Motor neuron (in vitro differentiated cells): ENCODE data around the gene ARHGAP4. TPM values are rescaled to one million over a fixed set of nuclear protein-coding genes. Genes with fewer than 3 reads are reported as not detected.

Source experiments
- ATAC-seq, 8 experiments: fragments of 200-7000 bp; cut with Tn5 transposase; replicated peaks in 6 of 8; 2 replicates each; pipeline ENCODE4 v1.8.0; 2021; ENCODE audit warnings: mild to moderate bottlenecking in 8 of 8, moderate library complexity in 8 of 8
- H3K27ac ChIP-seq, 2 donors: fragments of 250-450 bp; sonication (Bioruptor Pico); 2 replicates each; pipeline ENCODE4 v1.9.0; 2021; ENCODE audit warnings: antibody characterized with exemption in 2 of 2, mild to moderate bottlenecking in 2 of 2, moderate library complexity in 1 of 2
- H3K4me1 ChIP-seq, 2 donors: fragments of 250-450 bp; sonication (Bioruptor Pico); replicated peaks in 1 of 2; 2 replicates each; pipeline ENCODE4 v1.6.1; 2021; ENCODE audit warnings: antibody characterized with exemption in 2 of 2, mild to moderate bottlenecking in 2 of 2, moderate library complexity in 1 of 2
- H3K4me3 ChIP-seq, 5 donors: fragments of 250-450 bp; sonication (Bioruptor Pico); 2 replicates each; pipeline ENCODE4 v1.9.0; 2021; ENCODE audit warnings: antibody characterized with exemption in 5 of 5, mild to moderate bottlenecking in 5 of 5, moderate library complexity in 4 of 5
- WGBS, 10 experiments: fragments of 450-650 bp; shearing (Covaris generic); methylation state at CpG; one replicate each; pipeline ENCODE4 v1.0.0; 2022; 5-methylcytosine and 5-hydroxymethylcytosine counted together
- in situ Hi-C, 9 experiments: fragments of 400-800 bp; cut with MboI; loops; one replicate each; pipeline ENCODE4 v1.15.0; 2021; ENCODE audit warnings: low sequenced_read_pairs in 9 of 9, low pct_unique_long_range_greater_than_20kb in 2 of 9; ENCODE audit not compliant: unreplicated experiment in 9 of 9
- total RNA-seq, 8 experiments: library from RNA; unstranded; fragments of 300-600 nt; gene quantifications; 2 replicates each; pipeline versions ENCODE4 v1.2.3 to v1.2.4, GENCODE V29; 2022

Gene ARHGAP4
- total RNA-seq, 8 experiments from 2014 or later, result 1.6 to 21.7 (median 2.9) TPM; not detected in 1

DNA sequence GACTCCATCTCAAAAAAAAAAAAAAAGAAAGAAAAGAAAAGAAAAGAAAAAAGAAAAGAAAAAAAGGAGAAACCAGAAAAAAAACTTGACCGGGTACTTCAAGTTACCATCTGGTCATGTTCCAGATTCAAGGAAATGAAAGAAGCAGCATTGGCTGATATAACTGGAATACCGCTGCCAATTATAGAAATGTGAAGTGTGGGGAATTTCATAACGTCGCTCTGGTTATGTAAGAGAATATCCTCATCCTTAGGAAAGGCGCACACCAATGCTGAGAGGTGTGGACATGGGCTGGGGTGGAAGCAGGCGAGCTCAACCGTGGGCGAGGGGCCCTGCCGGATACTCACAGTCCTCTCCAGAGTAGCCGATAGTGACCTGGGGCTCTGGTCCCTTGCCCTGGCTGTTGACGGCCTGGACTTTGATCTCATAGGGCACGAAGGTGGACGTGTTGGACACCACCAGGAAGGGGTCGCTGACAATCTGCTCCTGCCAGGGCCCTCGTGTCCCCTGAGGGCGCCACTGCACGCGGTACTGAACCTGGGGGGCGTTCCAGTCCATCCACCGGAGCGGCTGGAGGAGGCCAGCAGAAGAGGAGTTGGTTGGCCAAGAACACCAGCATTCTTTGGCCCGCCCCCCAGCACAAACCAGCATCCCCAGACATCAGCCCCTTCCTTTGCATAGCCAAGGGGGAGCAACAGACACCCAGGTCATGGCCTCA is 59.6 kb downstream of the ARHGAP4 start:
- Histone ChIP-seq H3K27ac (no peak overlapping the region), H3K4me3 (no peak overlapping the region), H3K4me1 (peaks cover 8 to 10% of the 10 kb centered on the region in 2 donors)
- no peak for ATAC-seq
- in situ Hi-C loops, result no loop called here
- WGBS, 10 experiments, result 0 to 100% (median 72%) methylated on average over 1 to 5 of the region's 22 CpGs; no CpG with 5 or more reads in 4 of the 10 experiments

DNA sequence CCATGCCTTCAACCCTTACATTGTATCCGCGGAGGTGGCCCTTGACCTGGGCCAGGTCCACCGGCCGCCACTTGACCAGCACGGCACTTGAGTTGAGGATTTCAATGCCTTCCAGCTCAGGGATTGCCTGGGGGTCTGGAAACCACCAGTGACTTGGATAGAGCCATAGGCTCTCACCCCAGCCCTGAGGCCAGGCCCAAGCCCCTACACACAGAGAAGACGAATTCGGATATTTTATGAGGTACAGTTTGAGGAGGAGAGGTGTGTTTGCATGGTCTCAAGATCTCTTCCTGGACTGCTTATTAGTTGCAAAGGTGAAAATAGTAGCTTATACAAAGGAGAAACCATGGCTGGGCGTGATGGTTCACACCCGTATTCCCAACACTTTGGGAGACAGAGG is 60.4 kb downstream of the ARHGAP4 start:
- Histone ChIP-seq H3K27ac (no peak overlapping the region), H3K4me3 (no peak overlapping the region), H3K4me1 (peaks cover 2 to 4% of the 10 kb centered on the region in 2 donors)
- in situ Hi-C loops, result no loop called here
- 64 to 85% methylated on average over 3 to 5 of the region's 9 CpGs; no CpG with 5 or more reads in 8 of the 10 experiments for WGBS, 10 experiments
- no peak for ATAC-seq

GRCh38 chrX:153865321-153865580 is 60.8 kb downstream of the ARHGAP4 start:
- no peak for ATAC-seq
- WGBS, 10 experiments, result no CpG with 5 or more reads among the region's 11 CpGs
- H3K27ac ChIP-seq, result no peak overlapping the region
- no peaks in the 10 kb centered on the region for H3K4me1 ChIP-seq
- in situ Hi-C loops, result no loop called here
- no peak overlapping the region for H3K4me3 ChIP-seq

DNA sequence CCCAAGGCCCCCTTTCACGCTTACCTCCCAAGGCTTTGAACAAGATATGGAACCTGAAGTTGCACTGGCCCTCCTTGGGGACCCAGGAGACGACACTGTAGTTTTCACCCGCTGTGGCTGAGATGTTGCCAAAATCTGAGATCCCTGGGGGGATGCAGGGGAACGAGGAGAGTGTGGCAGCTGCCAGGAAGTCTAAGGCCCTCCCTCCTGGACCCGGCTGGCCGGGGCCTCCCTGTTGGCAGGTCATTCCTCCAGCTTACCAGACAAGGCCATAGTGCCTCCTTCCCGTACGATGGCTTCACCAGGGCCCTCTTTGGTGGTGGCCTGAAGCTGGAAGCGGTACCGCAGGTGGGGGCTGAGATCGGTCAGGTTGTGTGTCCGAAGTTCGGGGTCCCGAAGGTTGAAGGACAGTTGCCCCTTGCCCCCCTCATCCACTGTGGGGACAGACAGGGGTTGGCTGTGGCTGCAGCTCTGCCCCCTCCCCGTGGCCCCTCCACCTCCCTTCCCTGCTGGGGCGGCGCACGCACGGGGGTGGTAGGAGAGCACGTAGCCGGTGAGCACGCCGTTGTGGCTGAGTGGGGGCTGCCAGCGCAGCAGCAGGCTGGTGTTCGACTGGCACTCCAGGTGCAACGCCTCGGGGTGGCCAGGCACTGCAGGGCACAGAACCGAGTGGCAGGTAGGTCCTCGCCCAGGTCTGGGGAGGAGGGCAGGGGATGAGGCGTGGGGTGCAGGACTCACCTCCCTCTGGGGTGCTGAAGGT is 61.3 kb downstream of the ARHGAP4 start:
- H3K4me1 ChIP-seq, result no peaks in the 10 kb centered on the region
- no peak overlapping the region for H3K4me3 ChIP-seq
- in situ Hi-C loops, result no loop called here
- H3K27ac ChIP-seq, result no peak overlapping the region
- WGBS, 10 experiments, result 77% methylated on average over 5 of the region's 30 CpGs; no CpG with 5 or more reads in 9 of the 10 experiments
- no peak for ATAC-seq

DNA sequence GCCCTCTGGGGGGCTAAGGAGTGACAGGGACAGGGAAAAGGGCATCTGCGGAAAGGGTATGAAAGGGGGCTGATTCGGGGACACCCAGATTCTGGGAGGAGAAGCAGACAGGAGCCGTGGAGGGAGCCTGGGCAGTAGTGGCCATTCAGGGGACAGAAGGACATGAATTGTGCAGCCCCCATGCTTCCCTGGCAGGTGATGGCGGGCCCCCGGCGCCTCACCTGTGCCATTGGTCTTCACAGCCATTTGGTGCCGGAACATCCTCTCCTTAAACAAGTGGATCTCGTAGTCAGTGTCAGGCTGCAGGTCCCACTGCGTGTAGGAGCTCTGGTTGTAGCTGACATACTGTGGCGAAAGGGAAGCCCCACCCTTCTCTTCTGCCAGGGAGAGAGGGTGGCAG is 62.0 kb downstream of the ARHGAP4 start:
- Histone ChIP-seq H3K4me1 (no peaks in the 10 kb centered on the region), H3K4me3 (no peak overlapping the region), H3K27ac (no peak overlapping the region)
- in situ Hi-C loops, result no loop called here
- WGBS, 10 experiments, result 53% methylated on average over 5 of the region's 10 CpGs; no CpG with 5 or more reads in 9 of the 10 experiments
- no peak for ATAC-seq

GRCh38 chrX:153863251-153863991 is 62.6 kb downstream of the ARHGAP4 start:
- no CpG with 5 or more reads among the region's 28 CpGs for whole genome bisulfite sequencing, 10 experiments
- Histone ChIP-seq H3K4me3 (no peak overlapping the region), H3K4me1 (no peaks in the 10 kb centered on the region), H3K27ac (no peak overlapping the region)
- peak in 1 of 8 experiments; percentile 7 for ATAC-seq
- in situ Hi-C loops, result no loop called here

- ATAC-seq, result peak in 4 of 8 experiments; percentile 14 to 54 (median 34)
- 52% methylated on average over 7 of the region's 22 CpGs; no CpG with 5 or more reads in 9 of the 10 experiments for WGBS, 10 experiments
- in situ Hi-C loops, result no loop called here
- H3K27ac ChIP-seq, result no peak overlapping the region
- H3K4me3 ChIP-seq, result no peak overlapping the region
- no peaks in the 10 kb centered on the region for H3K4me1 ChIP-seq
Observed at GRCh38 chrX:153862369-153863250, 63.5 kb downstream of the ARHGAP4 start.

GRCh38 chrX:153861733-153862310 is 64.2 kb downstream of the ARHGAP4 start:
- Histone ChIP-seq H3K27ac (no peak overlapping the region), H3K4me3 (no peak overlapping the region), H3K4me1 (no peaks in the 10 kb centered on the region)
- ATAC-seq, result peak in 1 of 8 experiments; percentile 29
- 60% methylated on average over 1 of the region's 21 CpGs; no CpG with 5 or more reads in 9 of the 10 experiments for WGBS, 10 experiments
- in situ Hi-C loops, result no loop called here

GRCh38 chrX:153861151-153861550 is 64.9 kb downstream of the ARHGAP4 start:
- in situ Hi-C loops, result no loop called here
- Histone ChIP-seq H3K27ac (no peak overlapping the region), H3K4me3 (no peak overlapping the region), H3K4me1 (no peaks in the 10 kb centered on the region)
- ATAC-seq, result peak in 1 of 8 experiments; percentile 24
- 45 to 100% methylated on average over 2 to 8 of the region's 10 CpGs; no CpG with 5 or more reads in 8 of the 10 experiments for WGBS, 10 experiments

Other genes with a start within 250 kb of the ARHGAP4 start
- gene SLC6A8, start 238.3 kb downstream of the ARHGAP4 start, total RNA-seq, result 10 to 100 TPM in 7 of 8 experiments, 1 to 10 TPM in 1; 8.9 to 55.9 (median 38.7) TPM
- 100 to 1,000 TPM in 3 of 8 experiments, 10 to 100 TPM in 5; 70.0 to 239 (median 86.4) TPM for gene BCAP31, start 201.9 kb downstream of the ARHGAP4 start, total RNA-seq
- 1 to 10 TPM; 3.4 to 6.8 (median 3.6) TPM for gene ABCD1, start 201.4 kb downstream of the ARHGAP4 start, total RNA-seq
- gene PLXNB3, start 162.0 kb downstream of the ARHGAP4 start, total RNA-seq, result 1 to 10 TPM in 4 of 8 experiments, under 1 TPM in 4; 0.62 to 4.3 (median 1.2) TPM
- gene SRPK3, start 145.2 kb downstream of the ARHGAP4 start, total RNA-seq, result 1 to 10 TPM in 4 of 8 experiments, under 1 TPM in 4; 0.51 to 5.0 (median 0.93) TPM
- gene IDH3G, start 131.9 kb downstream of the ARHGAP4 start, total RNA-seq, result 10 to 100 TPM; 32.2 to 69.3 (median 42.6) TPM
- 100 to 1,000 TPM; 327 to 910 (median 415) TPM for gene SSR4, start 131.6 kb downstream of the ARHGAP4 start, total RNA-seq
- gene PDZD4, start 95.7 kb downstream of the ARHGAP4 start, total RNA-seq, result 100 to 1,000 TPM in 1 of 8 experiments, 10 to 100 TPM in 4, under 1 TPM in 3; 0.09 to 103 (median 57.4) TPM
- gene L1CAM, start 40.1 kb downstream of the ARHGAP4 start, total RNA-seq, result 100 to 1,000 TPM in 4 of 8 experiments, 10 to 100 TPM in 1, 1 to 10 TPM in 2, under 1 TPM in 1; 0.87 to 147 (median 96.4) TPM
- gene AVPR2, start 21.6 kb downstream of the ARHGAP4 start, total RNA-seq, result 1 to 10 TPM in 1 of 8 experiments, under 1 TPM in 4, not detected in 3; 0.11 to 1.4 (median 0.19) TPM
- 100 to 1,000 TPM in 2 of 8 experiments, 10 to 100 TPM in 6; 48.3 to 121 (median 71.4) TPM for gene NAA10, start 8.8 kb upstream of the ARHGAP4 start, total RNA-seq
- 10 to 100 TPM in 5 of 8 experiments, 1 to 10 TPM in 3; 5.3 to 46.7 (median 10.6) TPM for gene RENBP, start 18.4 kb upstream of the ARHGAP4 start, total RNA-seq
- 10 to 100 TPM; 11.8 to 52.2 (median 21.4) TPM for gene HCFC1, start 45.6 kb upstream of the ARHGAP4 start, total RNA-seq
- gene TMEM187, start 46.5 kb upstream of the ARHGAP4 start, total RNA-seq, result 1 to 10 TPM; 2.7 to 9.5 (median 4.7) TPM
- gene IRAK1, start 93.6 kb upstream of the ARHGAP4 start, total RNA-seq, result 10 to 100 TPM in 7 of 8 experiments, 1 to 10 TPM in 1; 2.7 to 52.9 (median 21.7) TPM
- 10 to 100 TPM; 23.2 to 65.0 (median 25.3) TPM for gene MECP2, start 171.5 kb upstream of the ARHGAP4 start, total RNA-seq
- gene OPN1LW, start 218.0 kb upstream of the ARHGAP4 start, total RNA-seq, result not detected